Kidney (tissue), 14 donors: Measurements from ENCODE around the gene DENND1B. TPM values are rescaled to one million over a fixed set of nuclear protein-coding genes. Genes with fewer than 3 reads are reported as not detected.

ENCODE experiments used
- DNase-seq, 5 donors: peaks; one replicate each; pipeline ENCODE4 v3.0.0-alpha.2; 2013 to 2020
- FAIRE-seq: peaks from 2 replicates; lab custom pipeline; 2012; peaks lifted over from hg19 to GRCh38; lab: Jason Lieb, UNC
- H3K27ac ChIP-seq, 2 donors: one replicate each; pipeline ENCODE4 v1.7.0; 2013; ENCODE audit warnings: low read depth in 2 of 2, low read length in 2 of 2, inconsistent platforms in 1 of 2
- H3K27me3 ChIP-seq: one replicate; pipeline ENCODE4 v1.7.1; 2013; ENCODE audit warnings: low read length, inconsistent platforms; ENCODE audit not compliant: control insufficient read depth, insufficient read depth
- H3K36me3 ChIP-seq, 3 donors: one replicate each; pipeline versions ENCODE4 v1.7.0 to v1.7.1; 2013; ENCODE audit warnings: low read length in 3 of 3, control low read depth in 1 of 3, inconsistent platforms in 1 of 3; ENCODE audit not compliant: insufficient read depth in 3 of 3, control insufficient read depth in 2 of 3
- H3K4me1 ChIP-seq, 3 donors: one replicate each; pipeline versions ENCODE4 v1.7.0 to v1.7.1; 2013; ENCODE audit warnings: low read length in 3 of 3, inconsistent platforms in 1 of 3, low read depth in 1 of 3; ENCODE audit not compliant: control insufficient read depth in 2 of 3, insufficient read depth in 2 of 3
- H3K4me3 ChIP-seq, 3 donors: one replicate each; pipeline versions ENCODE4 v1.7.0 to v1.8.1; 2013; ENCODE audit warnings: low read length in 3 of 3, control low read depth in 1 of 3, inconsistent platforms in 1 of 3
- H3K9ac ChIP-seq, 3 donors: one replicate each; pipeline versions ENCODE4 v1.7.0 to v1.7.1; 2013; ENCODE audit warnings: low read length in 3 of 3, control low read depth in 1 of 3, inconsistent platforms in 1 of 3
- H3K9me3 ChIP-seq, 3 donors: one replicate each; pipeline versions ENCODE4 v1.7.0 to v1.7.1; 2013; ENCODE audit warnings: low read length in 3 of 3, control low read depth in 1 of 3, inconsistent platforms in 1 of 3; ENCODE audit not compliant: control insufficient read depth in 2 of 3, insufficient read depth in 1 of 3
- CTCF ChIP-seq: IDR thresholded peaks from 3 replicates; pipeline ENCODE4 v1.5.1; 2012; ENCODE audit warnings: mild to moderate bottlenecking, moderate library complexity, borderline replicate concordance; ENCODE audit not compliant: insufficient read depth; ENCODE audit errors: extremely low read depth
- intact Hi-C: fragments of 100-400 bp; cut with DNase I; formaldehyde crosslinking; loops from one replicate; pipeline ENCODE4 v1.11.1; 2022
- polyA plus RNA-seq: library from polyadenylated mRNA; stranded (reverse); fragments of 350-450 nt; fragmentation: Illumina TruSeq; extraction: RNeasy Lipid Tissue Mini Kit (QIAGEN cat#74804); gene quantifications from one replicate; pipeline ENCODE4 v1.2.3, GENCODE V29; 2014; ENCODE audit warnings: low read depth, low replicate concordance; ENCODE audit not compliant: insufficient read depth
- total RNA-seq: library from RNA; stranded (reverse); fragmentation: NEBNext Ultra II Directional; extraction: Animal tissue kit (Norgen Biotek cat#: 25700); gene quantifications from one replicate; pipeline ENCODE4 v1.2.1, GENCODE V29; 2021
- donor health status: control.
- donor health status: control.
- donor health status: control.
- donor health status: control.
- donor health status: control.
- donor health status: DM: yes; HTN: yes; CAD: no.
- donor health status: Normal renal cell carcinoma (clear cell type).

DENND1B gene
- total and polyA plus RNA-seq, 2 donors from 2014 or later: 3.1 to 20.6 TPM

- H3K36me3 ChIP-seq: no peaks in the 10 kb centered on the region
- no peaks in the 10 kb centered on the region for H3K4me1 ChIP-seq
- no peak overlapping the region for H3K9ac ChIP-seq
- DNase-seq: no peak
- H3K9me3 ChIP-seq: peaks cover 0 to 13% (median 4%) of the 10 kb centered on the region in 3 donors
- no peak overlapping the region for H3K4me3 ChIP-seq
- no peaks in the 10 kb centered on the region for H3K27me3 ChIP-seq
- TF ChIP-seq CTCF: no peak
- intact Hi-C loops: no loop called here
- no peak overlapping the region for H3K27ac ChIP-seq
- FAIRE-seq: no peak
Observed at GRCh38 chr1:197572169-197572568, 203.1 kb downstream of the DENND1B start.

- Histone ChIP-seq H3K27me3 (no peaks in the 10 kb centered on the region), H3K9ac (no peak overlapping the region), H3K9me3 (peaks cover 0 to 15% (median 4%) of the 10 kb centered on the region in 3 donors), H3K27ac (no peak overlapping the region), H3K4me3 (no peak overlapping the region), H3K36me3 (no peaks in the 10 kb centered on the region), H3K4me1 (no peaks in the 10 kb centered on the region)
- FAIRE-seq (no peak), DNase-seq (no peak)
- no peak for TF ChIP-seq CTCF
- intact Hi-C loops: no loop called here
Observed at GRCh38 chr1:197567442-197567841, 207.8 kb downstream of the DENND1B start.

DNA sequence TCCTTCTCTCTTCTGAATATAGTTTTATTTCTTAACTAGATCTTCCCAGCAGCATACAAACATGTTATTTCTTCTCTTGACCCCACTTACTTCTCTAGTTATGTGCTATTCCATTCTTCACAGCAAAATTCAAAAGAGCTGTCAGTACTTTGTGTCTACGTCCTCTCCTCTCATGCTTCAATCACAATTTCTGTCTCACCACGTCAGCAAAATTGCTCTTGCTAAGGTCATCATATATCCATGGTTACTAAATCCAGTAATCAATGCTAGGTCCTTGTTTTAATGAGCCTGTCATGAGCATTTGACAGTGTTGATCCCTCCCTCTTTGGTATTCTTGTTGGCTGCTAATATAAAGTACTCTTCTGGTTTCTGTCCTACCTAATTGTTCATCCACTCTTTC, 214.2 kb downstream of the DENND1B start:
- intact Hi-C loops: no loop called here
- no peaks in the 10 kb centered on the region for H3K9me3 ChIP-seq
- FAIRE-seq (no peak), DNase-seq (no peak)
- H3K9ac ChIP-seq: no peak overlapping the region
- no peak for TF ChIP-seq CTCF
- no peak overlapping the region for H3K27ac ChIP-seq
- no peaks in the 10 kb centered on the region for H3K27me3 ChIP-seq
- H3K4me3 ChIP-seq: no peak overlapping the region
- no peaks in the 10 kb centered on the region for H3K36me3 ChIP-seq
- H3K4me1 ChIP-seq: no peaks in the 10 kb centered on the region

DNA sequence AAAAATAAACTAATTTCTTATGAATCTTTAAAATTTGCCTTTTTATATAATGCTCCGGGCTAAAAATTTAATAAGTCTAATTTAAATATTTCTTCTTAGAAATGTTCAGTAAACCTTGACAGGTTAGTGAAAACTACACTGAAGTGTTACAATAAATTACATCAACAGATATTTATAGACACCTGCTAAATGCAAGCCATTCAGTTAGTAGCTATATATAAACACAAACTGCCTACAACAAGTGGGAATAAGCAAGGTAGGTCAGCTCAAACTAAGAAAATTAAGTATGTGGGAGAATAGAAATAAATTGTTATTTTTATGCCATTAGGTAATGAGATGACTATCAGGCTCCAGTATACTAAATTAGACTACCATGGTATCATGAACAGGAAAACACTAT, 215.6 kb downstream of the DENND1B start:
- Histone ChIP-seq H3K36me3 (no peaks in the 10 kb centered on the region), H3K9ac (no peak overlapping the region), H3K4me1 (no peaks in the 10 kb centered on the region), H3K27ac (no peak overlapping the region), H3K4me3 (no peak overlapping the region), H3K27me3 (no peaks in the 10 kb centered on the region), H3K9me3 (no peaks in the 10 kb centered on the region)
- DNase-seq: no peak
- no peak for TF ChIP-seq CTCF
- FAIRE-seq: no peak
- intact Hi-C loops: no loop called here
